DMS79 (cell line): Measurements from ENCODE around the gene ERAL1.
A peak's percentile ranks its signal among the peaks of the same experiment; 100 is the strongest.
"Not testable (repeated sequence)": the region's sequence is repeated elsewhere in the genome, so short reads cannot be mapped to it uniquely, and the experiment has no call there.

Experiments used
- DNase-seq: peaks from one replicate; lab custom pipeline; 2025; lab: John Stamatoyannopoulos, UW

The ERAL1 gene

DNA sequence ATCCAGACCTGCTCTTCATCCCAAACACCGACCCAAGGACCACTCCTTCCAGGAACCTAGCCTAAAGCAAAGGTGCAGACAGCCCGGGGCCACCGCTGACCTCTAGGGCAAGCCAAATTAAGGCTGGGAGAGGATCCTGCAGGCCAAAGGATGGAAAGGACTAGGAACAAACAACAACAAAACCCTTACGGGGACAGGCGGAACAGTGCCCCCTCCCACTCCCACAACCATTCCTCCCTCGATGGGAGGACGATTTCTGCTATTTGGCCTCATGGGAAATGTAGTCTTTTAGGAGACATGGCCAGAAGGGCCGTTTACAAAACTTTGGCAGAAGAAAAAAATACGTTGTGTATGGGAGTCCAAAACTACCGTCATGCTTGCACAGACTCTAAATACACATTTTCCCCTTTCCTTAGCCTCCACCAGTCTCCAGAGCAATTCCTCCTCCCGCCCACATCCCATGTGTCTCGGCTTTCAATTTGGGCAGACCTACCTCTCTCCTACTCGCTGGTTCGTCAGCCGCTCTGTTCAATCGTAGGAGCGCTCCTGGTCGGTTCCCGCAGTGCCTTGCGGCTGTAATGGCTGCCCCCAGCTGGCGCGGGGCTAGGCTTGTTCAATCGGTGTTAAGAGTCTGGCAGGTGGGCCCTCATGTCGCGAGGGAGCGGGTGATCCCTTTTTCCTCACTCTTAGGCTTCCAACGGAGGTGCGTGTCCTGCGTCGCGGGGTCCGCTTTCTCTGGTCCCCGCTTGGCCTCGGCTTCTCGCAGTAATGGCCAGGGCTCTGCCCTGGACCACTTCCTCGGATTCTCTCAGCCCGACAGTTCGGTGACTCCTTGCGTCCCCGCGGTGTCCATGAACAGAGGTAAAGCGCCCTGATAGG lies at the start of gene ERAL1:
ERAL1 (plus strand) TSS at position 560 of the 879 bp plus-strand sequence; CDS start at position 579, 19 bp downstream.
- peak; percentile 89 for DNase-seq

DNA sequence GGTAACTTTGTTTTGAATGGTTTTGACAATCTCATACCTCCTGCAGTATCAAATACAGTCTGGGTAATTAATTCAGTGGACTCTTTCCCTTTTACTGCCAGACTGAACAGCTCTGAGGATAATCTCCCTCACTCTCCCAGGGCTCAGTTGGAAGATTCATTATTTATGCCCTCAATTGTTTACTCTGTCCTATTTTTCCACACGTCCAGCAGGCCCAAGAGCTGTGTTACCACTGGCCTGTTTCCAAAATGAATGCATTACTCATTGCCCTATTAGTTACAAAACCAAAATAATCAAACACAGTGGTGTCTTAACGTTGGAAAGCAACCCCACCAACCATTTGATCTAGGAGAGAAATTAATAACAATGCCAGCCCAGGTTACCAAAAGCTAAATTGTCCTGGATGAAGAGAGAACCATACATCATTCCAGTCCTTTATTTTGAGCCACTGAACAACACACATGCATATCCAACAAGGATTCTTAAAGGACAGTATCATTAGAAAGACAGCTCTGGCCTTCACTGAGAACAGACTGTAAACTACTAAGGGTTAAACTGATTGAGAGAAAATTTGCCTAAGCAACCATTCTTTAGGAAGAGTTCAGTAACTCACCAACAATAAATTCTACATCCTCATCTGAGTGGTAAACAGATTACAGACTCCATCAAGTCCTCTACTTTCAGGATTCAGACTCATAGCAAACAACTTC lies 46.7 kb upstream of the ERAL1 start:
- no peak for DNase-seq

DNA sequence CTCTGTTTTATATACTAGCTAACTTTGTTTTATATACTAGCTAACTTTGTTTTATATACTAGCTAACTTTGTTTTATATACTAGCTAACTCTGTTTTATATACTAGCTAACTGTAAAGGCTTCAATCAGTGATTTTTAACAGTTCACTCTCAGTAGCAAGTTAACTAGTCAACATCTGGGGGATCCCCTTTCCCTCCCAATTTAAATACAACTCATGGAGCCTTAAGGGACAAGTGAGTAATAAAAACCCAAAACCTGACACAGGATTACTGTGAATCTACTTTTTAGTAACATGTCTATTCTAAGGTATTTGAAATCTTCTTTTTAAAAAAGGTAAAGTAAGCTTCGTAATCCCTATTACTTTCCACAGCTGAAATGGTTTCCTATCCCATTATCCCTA lies 44.4 kb upstream of the ERAL1 start:
- no peak for DNase-seq

- DNase-seq, result no peak
Measured at GRCh38 chr17:28811651-28812090, 43.1 kb upstream of the ERAL1 start.

GRCh38 chr17:28812091-28812747 lies 42.6 kb upstream of the ERAL1 start:
- DNase-seq, result peak; percentile 95

GRCh38 chr17:28812748-28813377 lies 42.0 kb upstream of the ERAL1 start:
- DNase-seq, result no peak

GRCh38 chr17:28816540-28816939 lies 38.3 kb upstream of the ERAL1 start:
- DNase-seq, result no peak

GRCh38 chr17:28818819-28819221 lies 36.0 kb upstream of the ERAL1 start:
- no peak for DNase-seq

- no peak for DNase-seq
Measured at GRCh38 chr17:28819582-28819981, 35.2 kb upstream of the ERAL1 start.

GRCh38 chr17:28827672-28828071 lies 27.1 kb upstream of the ERAL1 start:
- no peak for DNase-seq

DNA sequence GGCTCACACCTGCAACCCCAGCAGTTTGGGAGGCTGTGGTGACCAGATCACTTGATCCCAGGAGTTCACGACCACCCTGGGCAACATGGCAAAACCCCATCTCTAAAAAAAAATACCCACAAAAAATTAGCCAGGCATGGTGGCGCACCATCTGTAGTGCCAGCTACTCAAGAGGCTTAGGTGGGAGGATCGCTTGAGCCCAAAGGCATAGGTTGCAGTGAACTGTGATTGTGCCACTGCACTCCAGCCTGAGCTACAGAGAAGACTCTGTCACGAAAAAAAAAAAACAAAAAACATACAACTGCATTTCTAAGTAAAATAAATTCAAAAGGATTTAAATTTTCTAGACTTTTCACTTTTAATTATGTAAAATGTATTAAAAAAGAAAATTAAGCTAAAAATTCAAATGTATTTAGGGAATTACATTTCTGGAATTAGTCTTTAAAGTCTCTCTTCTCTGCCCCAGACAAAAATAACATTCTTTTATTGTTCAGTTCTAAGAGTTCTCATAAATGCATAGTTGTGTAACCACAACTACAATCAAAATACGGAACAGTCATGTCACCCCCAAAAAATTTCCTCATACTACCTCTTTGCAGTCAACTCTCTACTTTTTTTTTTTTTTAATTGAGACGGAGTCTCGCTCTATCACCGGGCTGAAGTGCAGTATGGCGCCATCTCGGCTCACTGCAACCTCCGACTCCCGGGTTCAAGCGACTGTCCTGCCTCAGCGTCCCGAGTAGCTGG lies 26.3 kb upstream of the ERAL1 start:
- DNase-seq, result no peak

- no peak for DNase-seq
Measured at GRCh38 chr17:28834420-28834819, 20.4 kb upstream of the ERAL1 start.

DNA sequence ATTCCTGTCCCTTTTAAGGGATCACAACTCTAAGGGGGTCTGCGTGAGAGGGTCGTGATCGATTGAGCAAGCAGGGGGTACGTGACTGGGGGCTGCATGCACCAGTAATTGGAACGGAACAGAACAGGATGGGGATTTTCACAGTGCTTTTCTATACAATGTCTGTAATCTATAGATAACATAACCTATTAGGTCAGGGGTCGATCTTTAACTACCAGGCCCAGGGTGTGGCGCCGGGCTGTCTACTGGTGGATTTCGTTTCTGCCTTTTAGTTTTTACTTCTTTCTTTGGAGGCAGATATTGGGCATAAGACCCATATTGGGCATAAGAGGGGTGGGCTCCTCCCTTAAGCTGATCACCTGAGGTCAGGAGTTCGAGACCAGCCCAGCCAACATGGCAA lies 18.3 kb upstream of the ERAL1 start:
- DNase-seq, result not testable (repeated sequence)

GRCh38 chr17:28839221-28839620 lies 15.6 kb upstream of the ERAL1 start:
- DNase-seq, result no peak

DNA sequence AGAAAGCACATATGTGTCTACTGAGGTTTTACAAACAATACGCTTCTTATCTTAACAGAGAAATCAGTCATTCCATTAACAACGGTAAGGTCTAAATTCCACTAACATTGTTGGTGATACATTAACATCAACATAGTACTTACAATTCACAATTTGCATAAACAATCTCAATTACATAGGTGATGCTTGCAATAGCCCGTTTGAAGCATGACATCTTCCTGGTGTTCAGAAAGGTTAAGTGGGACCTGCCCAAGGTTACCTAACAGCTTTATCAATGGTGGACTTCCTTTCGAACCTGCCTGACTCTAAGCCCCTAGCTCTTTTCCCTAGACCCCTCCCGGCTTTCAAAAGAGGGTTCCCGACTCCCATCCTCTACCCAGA lies 12.9 kb upstream of the ERAL1 start:
- DNase-seq, result no peak

DNA sequence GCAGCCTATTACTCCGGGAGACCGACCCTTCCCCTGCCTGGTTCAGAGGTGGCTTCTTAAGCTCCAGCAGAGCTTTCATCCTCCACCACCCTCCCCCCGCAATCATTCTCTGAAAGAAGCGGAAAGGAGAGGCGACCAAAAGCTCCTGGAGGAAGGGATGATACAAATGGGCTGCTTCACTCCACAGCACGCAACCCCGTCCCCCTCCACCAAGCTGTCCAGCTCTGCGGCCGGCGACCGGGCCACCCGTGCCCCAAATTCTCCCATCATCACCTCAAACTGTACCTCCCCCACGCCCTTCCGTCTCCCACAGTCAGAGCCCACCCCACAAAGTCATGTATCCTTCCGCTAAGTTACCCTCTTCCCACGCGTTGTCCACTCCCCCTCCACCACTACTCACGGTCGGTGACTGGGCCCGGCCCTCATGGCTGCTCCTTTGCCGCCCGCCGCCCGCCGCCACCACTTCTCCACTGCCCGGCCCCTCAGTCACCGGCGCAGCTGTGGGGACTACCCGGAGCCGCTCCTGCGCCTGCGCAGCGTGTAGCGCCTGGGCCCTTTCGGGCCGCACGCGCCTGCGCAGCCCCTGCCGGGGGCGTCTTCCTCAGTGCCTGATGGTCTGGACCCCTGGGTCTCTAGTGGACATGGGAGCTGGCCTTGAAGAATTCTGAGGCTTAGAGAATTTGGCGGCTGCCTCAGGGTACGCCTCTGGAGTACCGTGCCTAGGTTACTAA lies 12.4 kb upstream of the ERAL1 start, which contains the start of gene FAM222B:
FAM222B (minus strand) TSS at position 509 of the 731 bp plus-strand sequence. CDS start 76,123 bp downstream, outside the sequence.
- DNase-seq, result peak; percentile 80

DNA sequence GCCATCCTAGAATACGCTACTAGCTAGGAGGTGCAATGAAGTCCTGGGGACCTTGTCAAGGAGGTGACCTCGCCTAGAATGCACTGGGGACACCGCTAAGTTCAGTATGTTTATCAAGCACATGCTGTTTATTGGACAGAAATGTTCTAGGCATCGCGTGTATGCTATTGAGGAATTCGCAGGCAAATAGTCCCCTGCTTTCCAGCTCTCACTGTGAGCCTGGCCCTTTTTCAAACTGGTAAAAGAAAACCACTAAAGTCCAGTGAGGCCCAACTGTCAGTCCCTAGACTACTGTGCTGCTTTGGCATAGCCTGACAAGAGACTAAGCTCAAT lies 11.0 kb upstream of the ERAL1 start:
- DNase-seq, result no peak

GRCh38 chr17:28846231-28846630 lies 8.6 kb upstream of the ERAL1 start:
- no peak for DNase-seq

GRCh38 chr17:28846699-28847098 lies 8.1 kb upstream of the ERAL1 start:
- not testable (repeated sequence) for DNase-seq

- DNase-seq, result not testable (repeated sequence)
Measured at GRCh38 chr17:28848667-28849066, 6.1 kb upstream of the ERAL1 start.

GRCh38 chr17:28849281-28849680 lies 5.5 kb upstream of the ERAL1 start:
- no peak for DNase-seq
